ENCODE data around the gene CNGA3. TPM values are rescaled to one million over a fixed set of nuclear protein-coding genes. Genes with fewer than 3 reads are reported as not detected.
"Not testable (repeated sequence)": the region's sequence is repeated elsewhere in the genome, so short reads cannot be mapped to it uniquely, and the experiment has no call there.

Gene CNGA3
- total RNA-seq, 4 donors from 2014 or later = 0.44 to 0.57 (median 0.48) TPM; not detected in 1

- Histone ChIP-seq H3K27ac (no peak overlapping the region), H3K9me3 (peaks cover 0 to 4% (median 0%) of the 10 kb centered on the region in 3 donors), H3K36me3 (no peaks in the 10 kb centered on the region), H3K4me3 (no peak overlapping the region), H3K27me3 (no peaks in the 10 kb centered on the region), H3K4me1 (no peaks in the 10 kb centered on the region)
- intact Hi-C loops (cut with DNase I) = no loop called here
- TF ChIP-seq CTCF (IDR thresholded peaks at IDR 0.05) (no peak), POLR2A (IDR thresholded peaks at IDR 0.05) (no peak)
- WGBS, 2 donors = 74 to 82% methylated on average over 3 of the region's 3 CpGs
- no peak for DNase-seq
Measured at GRCh38 chr2:98434492-98434891, 88.2 kb downstream of the CNGA3 start.

DNA sequence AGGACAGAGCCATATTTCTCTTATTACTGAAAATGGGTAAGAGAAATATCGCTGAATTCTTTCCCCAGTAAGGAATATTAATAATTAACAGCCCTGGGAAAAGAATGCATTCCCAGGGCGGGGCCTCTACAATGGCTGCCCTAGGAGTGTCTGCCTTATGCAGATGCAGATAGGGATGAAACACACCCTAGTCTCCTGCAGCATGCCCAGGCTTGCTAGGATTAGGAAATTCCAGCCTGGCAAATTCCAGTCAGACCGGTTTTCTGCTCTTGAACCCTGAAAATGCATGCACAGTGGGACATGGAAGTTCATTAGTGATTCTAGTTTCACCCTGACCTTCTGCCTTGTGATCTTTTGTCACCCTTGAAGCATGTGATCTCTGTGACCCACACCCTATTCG lies 89.4 kb downstream of the CNGA3 start:
- H3K27me3 ChIP-seq; DNase-seq; H3K36me3 ChIP-seq; H3K9me3 ChIP-seq; H3K4me3 ChIP-seq; H3K27ac ChIP-seq; H3K4me1 ChIP-seq; intact Hi-C loops (cut with DNase I): not testable (repeated sequence)
- WGBS, 2 donors = 64 to 74% methylated on average over 4 of the region's 4 CpGs

- WGBS, 2 donors = 70 to 74% methylated on average over 3 to 4 of the region's 4 CpGs
- no peak for DNase-seq
Measured at GRCh38 chr2:98436734-98437133, 90.5 kb downstream of the CNGA3 start.

DNA sequence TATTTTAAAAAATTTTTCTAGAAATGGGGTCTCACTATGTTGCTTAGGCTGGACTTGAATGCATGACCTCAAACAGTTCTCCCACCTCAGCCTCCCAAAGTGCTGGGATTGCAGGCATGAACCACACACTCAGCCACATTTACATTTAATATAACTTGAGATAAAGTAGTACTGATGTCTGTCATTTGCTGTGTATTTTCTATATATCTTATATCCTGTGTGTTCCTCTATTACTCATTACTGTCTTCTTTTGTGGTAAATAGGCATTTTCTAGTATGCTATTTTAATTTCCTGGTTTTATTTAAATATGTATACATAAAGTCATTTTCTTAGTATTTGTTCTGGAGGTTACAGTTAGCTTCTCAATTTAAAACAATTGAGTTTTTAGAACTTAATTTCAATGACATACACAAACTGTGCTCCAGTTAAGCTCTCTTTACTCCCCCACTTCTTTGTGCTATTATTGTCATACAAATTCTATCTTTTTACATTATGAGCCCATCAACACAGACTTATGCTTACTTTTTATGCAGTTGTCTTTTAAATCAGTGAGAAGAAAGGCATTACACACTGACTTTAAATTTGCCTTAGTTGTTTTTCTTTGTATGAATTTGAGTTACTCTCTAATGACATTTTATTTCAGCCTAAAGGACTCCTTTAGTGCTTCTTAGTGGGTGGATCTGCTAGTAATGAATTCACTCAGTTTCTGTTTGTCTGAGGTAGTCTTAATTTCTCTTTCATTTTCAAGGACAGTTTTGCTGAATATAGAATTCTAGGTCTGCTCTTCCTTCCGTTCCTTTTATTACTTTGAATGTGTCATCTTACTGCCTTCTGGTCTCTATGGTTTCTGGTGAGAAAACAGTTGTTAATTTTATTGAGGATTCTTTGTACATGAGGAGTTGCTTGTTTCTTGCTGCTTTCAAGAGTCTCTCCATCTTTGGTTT lies 92.2 kb downstream of the CNGA3 start:
- intact Hi-C loops (cut with DNase I) = no loop called here
- WGBS, 2 donors = 35 to 67% methylated on average over 1 of the region's 1 CpG
- H3K4me1 ChIP-seq = no peaks in the 10 kb centered on the region
- no peaks in the 10 kb centered on the region for H3K36me3 ChIP-seq
- no peaks in the 10 kb centered on the region for H3K27me3 ChIP-seq
- no peak for DNase-seq
- H3K9me3 ChIP-seq = peaks cover 0 to 4% (median 0%) of the 10 kb centered on the region in 3 donors
- TF ChIP-seq POLR2A (IDR thresholded peaks at IDR 0.05) = no peak
- no peak for TF ChIP-seq CTCF (IDR thresholded peaks at IDR 0.05)
- H3K4me3 ChIP-seq = no peak overlapping the region
- no peak overlapping the region for H3K27ac ChIP-seq

More at GRCh38 chr2:98436734-98437133, 90.5 kb downstream of the CNGA3 start:
- Histone ChIP-seq H3K36me3 (no peaks in the 10 kb centered on the region), H3K27ac (no peak overlapping the region), H3K9me3 (peaks cover 0 to 4% (median 0%) of the 10 kb centered on the region in 3 donors), H3K4me1 (no peaks in the 10 kb centered on the region), H3K4me3 (no peak overlapping the region), H3K27me3 (no peaks in the 10 kb centered on the region)
- TF ChIP-seq CTCF (IDR thresholded peaks at IDR 0.05) (no peak), POLR2A (IDR thresholded peaks at IDR 0.05) (no peak)
- intact Hi-C loops (cut with DNase I) = no loop called here

GRCh38 chr2:98441706-98442450 lies 95.6 kb downstream of the CNGA3 start:
- DNase-seq = no peak
- no peaks in the 10 kb centered on the region for H3K9me3 ChIP-seq
- intact Hi-C loops (cut with DNase I) = no loop called here
- 77 to 80% methylated on average over 7 of the region's 7 CpGs for WGBS, 2 donors
- no peak for TF ChIP-seq CTCF (IDR thresholded peaks at IDR 0.05)
- no peak overlapping the region for H3K27ac ChIP-seq
- no peaks in the 10 kb centered on the region for H3K27me3 ChIP-seq
- H3K36me3 ChIP-seq = no peaks in the 10 kb centered on the region
- no peak overlapping the region for H3K4me3 ChIP-seq
- peaks cover 4 to 26% (median 12%) of the 10 kb centered on the region in 3 donors for H3K4me1 ChIP-seq
